Nephron (organoid): ENCODE data around the gene GET4.
A peak's percentile ranks its signal among the peaks of the same experiment; 100 is the strongest.

Source experiments
- H3K27ac Mint-ChIP-seq, 3 experiments: 2 replicates each; pipeline ENCODE4 v1.8.0; 2020; ENCODE audit warnings: mixed read lengths in 3 of 3, mild to moderate bottlenecking in 2 of 3, moderate library complexity in 1 of 3
- H3K27me3 Mint-ChIP-seq: 2 replicates; pipeline ENCODE4 v1.8.0; 2021; ENCODE audit warnings: low read depth, mild to moderate bottlenecking, moderate library complexity, mixed read lengths
- H3K36me3 Mint-ChIP-seq: 2 replicates; pipeline ENCODE4 v1.8.0; 2020; ENCODE audit warnings: low read depth, mixed read lengths
- H3K4me1 Mint-ChIP-seq: 2 replicates; pipeline ENCODE4 v1.8.0; 2020; ENCODE audit warnings: mixed read lengths
- H3K4me3 Mint-ChIP-seq, 3 experiments: 2 replicates each; pipeline ENCODE4 v1.8.0; 2020; ENCODE audit warnings: mild to moderate bottlenecking in 3 of 3, mixed read lengths in 3 of 3, moderate library complexity in 2 of 3
- H3K9me3 Mint-ChIP-seq: 2 replicates; pipeline ENCODE4 v1.8.0; 2020; ENCODE audit warnings: mixed read lengths
- TF ChIP-seq, protein P1 (sequence below), 3 experiments: fragments of 200-600 bp; sonication (generic); IDR thresholded peaks; one replicate each; pipeline ENCODE4 v1.5.0; 2021; ENCODE audit warnings: antibody characterized with exemption in 3 of 3; ENCODE audit not compliant: unreplicated experiment in 3 of 3

Gene GET4, protein sequence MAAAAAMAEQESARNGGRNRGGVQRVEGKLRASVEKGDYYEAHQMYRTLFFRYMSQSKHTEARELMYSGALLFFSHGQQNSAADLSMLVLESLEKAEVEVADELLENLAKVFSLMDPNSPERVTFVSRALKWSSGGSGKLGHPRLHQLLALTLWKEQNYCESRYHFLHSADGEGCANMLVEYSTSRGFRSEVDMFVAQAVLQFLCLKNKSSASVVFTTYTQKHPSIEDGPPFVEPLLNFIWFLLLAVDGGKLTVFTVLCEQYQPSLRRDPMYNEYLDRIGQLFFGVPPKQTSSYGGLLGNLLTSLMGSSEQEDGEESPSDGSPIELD

DNA sequence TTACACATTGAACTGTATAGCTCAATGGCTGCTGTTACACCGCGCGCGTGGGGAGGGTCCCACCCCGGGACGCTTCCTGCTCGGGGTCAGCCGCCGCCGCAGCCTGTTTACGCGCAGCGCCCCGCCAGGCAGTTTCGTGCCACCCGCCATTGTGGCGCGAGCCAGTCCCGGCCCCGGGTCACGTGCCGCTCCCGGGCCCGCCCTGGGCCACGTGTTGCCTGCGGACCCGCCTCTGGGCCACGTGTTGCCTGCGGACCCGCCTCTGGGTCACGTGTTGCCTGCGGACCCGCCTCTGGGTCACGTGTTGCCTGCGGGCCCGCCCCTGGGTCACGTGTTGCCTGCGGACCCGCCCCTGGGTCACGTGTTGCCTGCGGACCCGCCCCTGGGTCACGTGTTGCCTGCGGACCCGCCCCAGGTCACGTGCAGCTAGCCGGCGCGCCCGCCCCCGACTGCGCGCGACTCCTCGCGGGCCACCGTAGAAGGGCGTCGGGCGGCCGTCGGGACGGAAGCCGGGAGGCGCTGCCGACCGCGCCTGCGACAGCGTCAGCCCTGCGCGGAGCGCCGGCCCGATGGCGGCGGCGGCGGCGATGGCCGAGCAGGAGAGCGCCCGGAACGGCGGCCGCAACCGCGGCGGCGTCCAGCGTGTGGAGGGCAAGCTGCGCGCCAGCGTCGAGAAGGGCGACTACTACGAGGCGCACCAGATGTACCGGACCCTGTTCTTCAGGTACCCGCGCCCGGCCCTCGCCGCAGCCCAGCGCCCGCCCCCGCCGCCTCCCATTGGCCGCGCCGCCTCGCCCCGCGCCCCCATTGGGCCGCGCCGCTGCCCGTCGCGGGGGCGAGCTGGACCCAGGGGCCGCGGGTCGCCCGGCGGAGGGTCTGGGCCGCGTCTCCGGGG lies at the start of gene GET4:
TSS of gene GET4 (plus strand) at position 478 of the 895 bp plus-strand sequence. CDS start at position 570, 92 bp downstream.
- H3K27ac Mint-ChIP-seq: peak within 1 kb of the TSS; percentile 33 to 96 (median 80)
- peaks cover 28% of the 10 kb centered on the region for H3K36me3 Mint-ChIP-seq

DNA sequence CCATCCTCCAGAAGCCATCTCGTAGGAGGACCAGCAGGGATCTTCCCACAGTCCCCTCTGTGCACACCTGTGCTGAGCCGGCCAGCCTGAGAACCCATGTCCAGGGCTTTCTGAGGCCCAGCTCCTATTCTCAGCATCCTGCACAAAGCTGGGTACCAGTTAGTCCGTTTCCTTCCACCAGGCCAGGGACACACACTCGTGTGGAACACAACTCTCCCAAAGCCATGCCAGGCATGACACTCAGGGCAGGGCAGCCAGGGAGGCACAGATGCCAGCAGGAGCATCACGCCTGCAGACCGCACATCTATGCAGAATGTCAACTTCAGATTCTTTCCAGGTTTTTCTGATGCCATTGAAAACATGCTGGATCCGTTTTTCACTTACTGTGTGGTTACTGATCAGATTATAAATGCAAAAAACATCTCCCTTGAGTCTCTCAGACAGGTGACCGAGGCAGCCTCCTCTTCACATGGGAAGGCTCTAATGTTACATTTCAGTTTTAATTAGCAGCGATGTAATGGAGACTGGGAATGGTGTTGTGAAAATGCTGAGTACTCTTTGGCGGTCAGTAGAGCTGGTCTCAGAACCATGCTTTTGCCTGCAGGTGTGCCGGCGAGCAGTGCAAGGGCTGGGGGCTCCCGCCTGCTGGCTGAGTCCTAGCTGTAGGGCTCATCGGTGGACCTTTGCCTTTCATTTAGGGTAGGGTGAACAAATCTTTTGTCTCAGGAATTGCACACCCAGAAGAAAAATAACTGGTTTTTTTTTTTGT lies 47.4 kb upstream of the GET4 start:
- Mint-ChIP-seq H3K27me3 (no peaks in the 10 kb centered on the region), H3K4me1 (peaks cover 50% of the 10 kb centered on the region), H3K36me3 (peaks cover 27% of the 10 kb centered on the region), H3K27ac (peak overlapping the region in 2 of 3 experiments; percentile 33 to 35), H3K4me3 (no peak overlapping the region), H3K9me3 (no peaks in the 10 kb centered on the region)
- TF ChIP-seq, protein P1, sequence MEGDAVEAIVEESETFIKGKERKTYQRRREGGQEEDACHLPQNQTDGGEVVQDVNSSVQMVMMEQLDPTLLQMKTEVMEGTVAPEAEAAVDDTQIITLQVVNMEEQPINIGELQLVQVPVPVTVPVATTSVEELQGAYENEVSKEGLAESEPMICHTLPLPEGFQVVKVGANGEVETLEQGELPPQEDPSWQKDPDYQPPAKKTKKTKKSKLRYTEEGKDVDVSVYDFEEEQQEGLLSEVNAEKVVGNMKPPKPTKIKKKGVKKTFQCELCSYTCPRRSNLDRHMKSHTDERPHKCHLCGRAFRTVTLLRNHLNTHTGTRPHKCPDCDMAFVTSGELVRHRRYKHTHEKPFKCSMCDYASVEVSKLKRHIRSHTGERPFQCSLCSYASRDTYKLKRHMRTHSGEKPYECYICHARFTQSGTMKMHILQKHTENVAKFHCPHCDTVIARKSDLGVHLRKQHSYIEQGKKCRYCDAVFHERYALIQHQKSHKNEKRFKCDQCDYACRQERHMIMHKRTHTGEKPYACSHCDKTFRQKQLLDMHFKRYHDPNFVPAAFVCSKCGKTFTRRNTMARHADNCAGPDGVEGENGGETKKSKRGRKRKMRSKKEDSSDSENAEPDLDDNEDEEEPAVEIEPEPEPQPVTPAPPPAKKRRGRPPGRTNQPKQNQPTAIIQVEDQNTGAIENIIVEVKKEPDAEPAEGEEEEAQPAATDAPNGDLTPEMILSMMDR (IDR thresholded peaks at IDR 0.05; ENCODE audit: unreplicated experiment in 3 of 3): no peak

More for the DNA sequence above, at the start of gene GET4:
- Mint-ChIP-seq H3K9me3 (no peaks in the 10 kb centered on the region), H3K4me1 (peaks cover 41% of the 10 kb centered on the region), H3K4me3 (peak within 1 kb of the TSS; percentile 89 to 97 (median 90)), H3K27me3 (no peaks in the 10 kb centered on the region)
- TF ChIP-seq, protein P1 (IDR thresholded peaks at IDR 0.05; ENCODE audit: unreplicated experiment in 3 of 3): peak in 2 of 3 experiments; percentile 12 to 33

DNA sequence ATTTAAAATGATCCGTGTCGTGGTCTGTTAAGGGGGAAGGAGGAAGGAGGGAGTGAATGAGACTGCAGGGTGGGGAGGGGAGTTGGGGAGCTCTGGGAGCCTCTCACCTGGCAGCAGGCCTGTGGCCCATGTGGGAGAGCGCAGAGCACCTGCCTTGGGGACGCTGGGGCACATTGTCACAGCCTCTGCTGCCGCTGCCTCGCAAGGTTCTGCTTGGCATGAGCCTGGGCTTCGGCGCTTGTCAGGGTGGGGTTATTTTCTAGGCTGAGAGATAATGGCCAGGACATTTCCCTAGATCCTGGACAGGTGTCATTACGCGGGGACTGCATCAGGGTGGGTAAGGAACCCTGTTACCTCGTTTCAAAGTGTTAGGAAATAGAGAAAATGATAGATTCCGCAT lies 46.3 kb upstream of the GET4 start:
- H3K36me3 Mint-ChIP-seq: peaks cover 24% of the 10 kb centered on the region
- TF ChIP-seq, protein P1 (IDR thresholded peaks at IDR 0.05; ENCODE audit: unreplicated experiment in 3 of 3): no peak
- no peaks in the 10 kb centered on the region for H3K9me3 Mint-ChIP-seq
- H3K27me3 Mint-ChIP-seq: peaks cover 3% of the 10 kb centered on the region
- peak overlapping the region in 2 of 3 experiments; percentile 87 to 95 for H3K27ac Mint-ChIP-seq
- H3K4me1 Mint-ChIP-seq: peaks cover 43% of the 10 kb centered on the region
- no peak overlapping the region for H3K4me3 Mint-ChIP-seq

DNA sequence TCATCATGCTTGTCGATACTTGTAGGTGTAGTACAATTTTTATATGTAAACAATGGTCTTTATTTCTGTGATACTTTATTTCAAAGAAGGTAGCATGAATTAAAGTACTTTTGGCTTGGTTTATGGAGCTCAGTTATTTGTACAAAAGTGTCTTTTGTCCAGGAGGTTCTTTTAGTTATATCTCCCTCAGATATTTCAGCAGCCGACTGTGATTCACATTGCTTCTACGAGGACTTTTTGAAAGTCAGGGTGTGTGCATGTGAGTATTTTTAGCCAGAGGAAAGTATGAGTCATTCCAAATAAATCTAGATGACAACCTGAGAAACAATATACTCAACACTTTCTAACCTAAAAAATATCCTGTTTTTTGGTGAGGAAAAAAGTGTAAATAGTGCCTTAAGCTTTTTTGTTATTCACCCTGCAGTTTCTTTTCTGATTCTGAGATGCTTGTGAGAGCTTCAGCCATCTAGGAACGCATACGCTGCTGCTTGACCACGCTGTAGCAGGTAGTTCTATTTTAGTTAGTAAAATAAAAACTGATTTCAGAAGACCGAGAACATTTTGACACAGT lies 44.7 kb upstream of the GET4 start:
- Mint-ChIP-seq H3K27ac (peak overlapping the region; percentile 79 to 95 (median 87)), H3K4me1 (peaks cover 53% of the 10 kb centered on the region), H3K4me3 (peak overlapping the region in 1 of 3 experiments; percentile 47), H3K27me3 (peaks cover 3% of the 10 kb centered on the region), H3K36me3 (peaks cover 18% of the 10 kb centered on the region), H3K9me3 (no peaks in the 10 kb centered on the region)
- TF ChIP-seq, protein P1 (IDR thresholded peaks at IDR 0.05; ENCODE audit: unreplicated experiment in 3 of 3): no peak

DNA sequence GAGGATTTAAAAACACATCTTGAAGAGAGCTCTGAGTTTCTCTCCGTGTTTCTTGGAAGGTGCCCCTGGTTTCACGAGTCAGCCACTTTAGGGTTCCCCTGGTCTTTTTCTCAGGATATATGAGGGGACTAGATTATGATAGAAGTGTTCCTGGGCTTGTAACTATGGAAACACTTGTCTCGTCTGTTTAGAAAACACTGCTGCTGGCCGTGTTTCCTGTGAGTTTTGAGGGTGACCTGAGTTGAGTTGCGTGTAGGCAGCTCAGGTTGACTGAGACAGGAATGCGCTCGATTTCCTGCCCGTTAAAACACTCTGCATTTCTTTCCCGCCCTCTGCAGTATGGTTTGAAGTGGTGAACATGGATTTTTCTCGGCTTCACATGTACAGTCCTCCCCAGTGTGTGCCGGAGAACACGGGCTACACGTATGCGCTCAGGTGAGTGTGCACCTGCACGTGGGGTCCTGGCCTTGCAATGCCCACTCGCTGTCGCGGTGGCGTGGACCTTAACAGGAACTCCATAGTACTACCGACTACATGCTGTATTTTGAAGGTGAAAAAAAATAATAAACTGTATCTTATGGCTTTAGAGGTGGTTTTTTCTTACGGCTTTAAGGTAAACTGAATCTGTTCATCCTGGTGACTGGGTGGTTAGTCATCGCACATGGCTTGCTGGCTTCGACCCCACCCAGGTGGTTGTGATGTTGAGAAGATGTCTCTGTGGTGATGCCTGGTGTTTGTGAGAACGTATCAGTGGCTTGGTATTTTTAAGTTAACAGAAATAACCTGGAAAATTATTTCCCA lies 44.0 kb upstream of the GET4 start, which contains the start of gene SUN1:
TSS of gene SUN1 (plus strand) at position 310 of the 801 bp plus-strand sequence. CDS start at position 359, 49 bp downstream.
- TF ChIP-seq, protein P1 (IDR thresholded peaks at IDR 0.05; ENCODE audit: unreplicated experiment in 3 of 3): no peak
- H3K9me3 Mint-ChIP-seq: no peaks in the 10 kb centered on the region
- H3K4me3 Mint-ChIP-seq: peak within 1 kb of the TSS in 1 of 3 experiments; percentile 47
- H3K36me3 Mint-ChIP-seq: peaks cover 17% of the 10 kb centered on the region
- H3K4me1 Mint-ChIP-seq: peaks cover 54% of the 10 kb centered on the region
- H3K27ac Mint-ChIP-seq: peak within 1 kb of the TSS; percentile 79 to 95 (median 87)
- H3K27me3 Mint-ChIP-seq: peaks cover 3% of the 10 kb centered on the region
